Stimulated activated CD8-positive, alpha-beta memory T cell treated with anti-CD3 and anti-CD28 coated beads, Interleukin-4, amount 100 ng/mL, for 1 hour (primary cell): Measurements from ENCODE around the gene CDH13.

Source experiments
- DNase-seq, 2 donors: peaks; one replicate each; pipeline ENCODE4 v3.0.0-alpha.2; 2020; ENCODE audit warnings: low read depth in 2 of 2, low spot score in 1 of 2

The CDH13 gene

DNA sequence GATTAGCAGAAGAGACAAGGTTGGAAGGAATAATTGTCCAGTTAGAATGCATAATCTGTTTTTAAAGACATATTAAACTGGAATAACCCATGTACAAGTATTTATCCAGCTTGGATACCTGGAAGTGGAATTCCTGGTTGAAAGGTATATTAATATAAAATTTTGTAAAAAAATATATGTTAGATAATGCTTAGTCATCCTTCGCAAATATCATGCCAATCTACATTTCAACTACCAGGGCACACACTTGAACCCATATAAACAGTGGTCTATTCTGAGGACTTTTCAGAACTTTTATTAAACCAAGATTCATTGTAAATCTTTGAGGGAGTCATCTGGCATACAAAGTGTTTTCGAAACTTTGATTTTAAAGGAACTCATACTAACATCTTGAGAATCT, 911.9 kb downstream of the CDH13 start:
- no peak for DNase-seq

DNA sequence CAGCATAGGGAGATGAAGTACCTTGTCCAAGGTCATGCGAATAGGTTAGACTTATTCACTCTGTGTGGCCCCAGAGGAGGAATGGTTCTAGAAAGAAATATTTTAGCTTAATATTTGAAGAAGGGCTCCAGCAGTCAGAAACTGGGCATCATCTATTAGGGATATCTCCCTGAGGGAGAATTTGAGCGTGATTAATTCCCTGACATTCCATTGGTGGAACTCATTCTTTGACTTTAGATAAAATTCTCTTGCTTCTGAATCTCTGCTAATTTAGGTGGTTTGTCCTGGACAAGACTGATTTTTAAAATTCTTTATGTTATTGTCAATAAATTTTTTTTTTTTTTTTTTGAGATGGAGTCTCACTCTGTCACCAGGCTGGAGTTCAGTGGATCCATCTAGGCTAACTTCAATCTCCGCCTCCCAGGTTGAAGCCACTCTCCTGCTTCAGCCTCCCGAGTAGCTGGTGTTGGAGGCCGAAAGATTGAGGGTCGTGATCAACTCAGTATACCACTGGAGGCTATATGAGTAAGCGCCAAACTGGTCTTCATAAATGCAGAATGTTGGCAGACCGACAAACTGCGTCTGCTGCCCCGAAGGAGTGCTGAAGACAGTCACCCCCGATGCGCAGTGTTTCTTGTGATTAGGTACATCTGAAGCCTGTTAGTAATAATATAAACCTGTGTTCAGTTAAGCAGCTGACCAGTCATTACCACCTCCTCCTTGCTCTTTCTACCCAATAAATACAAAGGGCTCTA, 913.1 kb downstream of the CDH13 start:
- DNase-seq = no peak

DNA sequence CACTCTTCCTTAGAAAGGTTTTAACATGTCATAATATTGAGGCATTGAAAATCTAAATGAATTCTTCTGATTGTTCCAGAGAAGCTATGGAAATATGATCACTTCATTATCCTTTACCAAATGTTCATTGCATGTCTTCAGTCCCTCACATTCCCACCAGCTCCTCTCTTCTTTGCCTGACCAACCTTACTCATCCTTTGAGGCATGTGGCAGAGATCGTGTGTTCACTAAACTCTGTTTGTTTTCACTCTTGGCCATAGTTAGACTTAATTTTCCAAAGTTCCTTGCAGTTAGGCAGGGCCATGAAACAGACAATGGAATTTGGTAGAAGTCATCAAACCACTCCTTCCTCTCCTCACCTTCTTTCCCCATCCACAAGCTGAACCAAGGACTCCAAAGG, 914.5 kb downstream of the CDH13 start:
- no peak for DNase-seq

DNA sequence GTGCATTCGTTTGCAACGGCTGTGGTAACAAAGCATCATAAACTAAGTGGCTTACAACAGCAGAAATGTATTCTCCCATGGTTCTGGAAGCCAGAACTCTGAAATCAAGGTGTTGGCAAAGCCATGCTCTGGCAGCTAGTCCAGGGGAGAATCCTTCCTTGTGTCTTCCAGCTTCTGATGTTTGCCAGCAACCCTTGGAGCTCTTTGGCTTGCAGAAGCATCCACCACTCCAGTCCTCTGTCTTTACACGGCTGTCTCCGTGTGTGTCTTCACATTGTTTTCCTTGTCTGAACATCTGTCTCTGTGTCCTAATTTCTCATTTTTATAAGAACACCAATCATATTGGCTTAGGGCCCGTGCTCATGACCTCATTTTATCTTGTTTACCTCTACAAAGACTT, 915.7 kb downstream of the CDH13 start:
- no peak for DNase-seq

DNA sequence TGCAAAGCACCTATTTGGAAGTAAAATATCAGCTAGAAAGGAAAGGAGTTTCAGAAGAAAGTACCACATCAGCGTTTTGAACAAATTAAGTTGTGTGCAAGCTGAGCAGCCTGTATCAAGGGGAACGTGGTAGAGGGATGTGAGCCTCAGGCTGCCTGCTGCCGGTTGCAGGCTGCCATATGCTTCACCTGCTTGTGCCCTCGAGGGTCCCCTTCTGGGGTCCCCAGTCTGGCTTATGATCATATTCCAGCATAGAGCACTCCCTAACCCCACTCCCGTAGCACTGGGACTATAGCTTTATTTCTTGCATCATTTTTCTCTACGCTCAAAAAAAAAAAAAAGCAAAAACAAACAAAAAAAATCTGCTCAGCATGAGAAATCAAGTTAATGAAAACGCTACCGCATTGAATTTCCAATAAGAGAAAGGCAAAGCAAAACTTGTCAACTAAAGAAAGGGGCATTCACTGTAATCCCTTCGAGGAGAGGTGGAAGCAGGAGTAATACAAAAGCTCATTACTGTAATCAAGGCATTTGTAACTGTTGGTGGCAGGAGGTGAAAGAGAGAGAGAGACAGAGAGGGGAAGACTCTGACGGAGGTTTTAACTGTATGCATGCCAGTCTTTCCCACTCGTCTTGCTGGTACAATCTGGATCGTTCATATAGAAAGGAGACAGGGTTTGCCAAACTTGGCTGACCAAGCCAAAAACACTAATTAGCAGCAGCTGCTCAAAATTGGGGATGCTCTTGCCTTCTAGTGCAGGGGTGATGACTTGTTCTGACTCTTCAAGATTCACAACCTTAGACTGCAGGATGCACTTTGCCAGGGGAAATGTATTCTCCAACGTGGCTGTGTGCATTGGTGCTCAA, 922.8 kb downstream of the CDH13 start:
- no peak for DNase-seq

DNA sequence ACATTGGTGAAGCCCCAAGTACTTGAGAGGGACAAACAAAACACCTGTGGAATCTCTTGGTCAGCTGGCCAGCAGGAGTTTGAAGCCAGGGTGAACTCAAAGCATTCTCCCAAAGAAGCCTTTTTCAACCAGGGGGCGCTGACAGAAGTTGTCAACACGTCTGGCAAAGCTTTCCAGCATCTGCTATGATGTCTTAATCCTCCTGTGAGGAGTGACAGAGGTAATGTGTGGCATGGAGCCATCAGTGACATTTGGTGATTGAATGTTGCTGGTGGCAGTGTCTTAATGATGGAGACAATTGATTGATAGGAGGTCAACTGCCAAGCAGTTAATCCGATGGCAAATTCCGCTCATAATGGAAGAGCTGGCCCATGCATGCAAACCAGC, 923.4 kb downstream of the CDH13 start:
- no peak for DNase-seq

DNA sequence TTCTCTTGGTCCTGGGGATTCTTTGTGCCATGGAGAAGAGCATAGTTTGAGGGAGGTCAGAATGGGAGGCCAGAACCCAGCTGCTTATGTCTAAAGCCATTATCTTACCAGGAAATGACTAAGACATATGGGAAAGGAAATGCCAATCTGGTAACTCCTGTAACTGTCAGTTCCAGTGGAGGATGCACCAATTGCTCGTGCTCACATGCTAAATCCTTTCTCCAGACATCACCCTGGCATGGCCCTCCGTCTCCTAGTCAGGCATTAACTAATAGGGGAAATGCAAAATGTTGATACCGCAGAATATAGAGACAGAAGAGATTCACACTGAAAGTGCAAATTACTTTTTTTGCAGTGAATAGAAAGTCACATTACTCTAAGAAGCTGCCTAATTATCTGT, 925.5 kb downstream of the CDH13 start:
- DNase-seq = no peak

DNA sequence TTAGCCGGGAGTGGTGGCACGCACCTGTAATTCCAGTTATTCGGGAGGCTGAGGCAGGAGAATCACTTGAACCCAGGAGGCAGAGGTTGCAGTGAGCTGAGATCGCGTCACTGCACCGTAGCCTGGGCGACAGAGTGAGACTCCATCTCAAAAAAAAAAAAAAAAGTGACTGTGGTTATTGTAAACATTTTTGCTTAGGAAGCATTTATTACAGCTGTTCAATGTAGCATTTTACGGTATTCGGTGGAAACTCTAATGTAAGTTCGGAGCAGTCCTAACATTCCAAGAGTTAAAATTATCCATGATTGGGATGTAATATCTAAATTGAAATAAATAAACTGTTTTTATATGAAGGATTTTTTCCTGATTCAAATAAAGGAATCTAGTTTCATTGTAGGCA, 926.2 kb downstream of the CDH13 start:
- no peak for DNase-seq

DNA sequence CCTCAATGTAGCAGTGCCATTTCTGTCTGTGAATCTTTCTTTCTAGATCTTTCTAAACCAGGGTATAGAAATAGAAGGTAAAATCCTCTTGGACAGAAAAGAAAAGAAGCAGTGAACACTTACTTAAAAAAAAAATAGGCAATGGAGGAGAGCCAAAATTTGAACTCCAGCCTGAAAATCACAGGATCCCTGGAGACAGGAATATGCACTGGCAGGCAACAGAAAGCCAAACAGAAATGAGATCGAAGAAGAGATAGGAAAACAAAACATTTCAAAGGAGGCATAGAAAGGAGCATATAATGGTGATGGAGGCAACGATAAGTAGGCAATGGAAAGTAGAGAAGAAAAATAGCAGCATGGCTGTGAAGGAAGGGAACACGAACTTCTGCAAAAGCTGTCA, 927.3 kb downstream of the CDH13 start:
- DNase-seq = no peak

DNA sequence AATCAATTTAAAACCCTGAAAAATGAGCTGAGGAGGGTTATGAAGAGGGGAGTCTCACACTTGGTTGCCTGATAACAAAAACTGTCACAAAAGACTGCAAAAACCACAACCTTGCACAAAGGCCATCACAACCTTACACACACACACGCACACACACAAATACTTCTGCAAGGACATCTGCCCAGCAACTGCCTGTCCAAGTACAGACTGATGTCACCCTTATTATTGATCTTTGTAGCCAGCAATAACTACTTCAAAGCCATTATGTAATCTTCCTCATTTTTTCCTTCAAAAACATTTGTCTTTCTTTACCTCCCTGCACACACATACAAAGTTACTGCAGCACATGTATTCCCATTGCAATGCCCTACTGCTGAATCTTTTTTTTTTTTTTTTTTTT, 927.8 kb downstream of the CDH13 start:
- no peak for DNase-seq

DNA sequence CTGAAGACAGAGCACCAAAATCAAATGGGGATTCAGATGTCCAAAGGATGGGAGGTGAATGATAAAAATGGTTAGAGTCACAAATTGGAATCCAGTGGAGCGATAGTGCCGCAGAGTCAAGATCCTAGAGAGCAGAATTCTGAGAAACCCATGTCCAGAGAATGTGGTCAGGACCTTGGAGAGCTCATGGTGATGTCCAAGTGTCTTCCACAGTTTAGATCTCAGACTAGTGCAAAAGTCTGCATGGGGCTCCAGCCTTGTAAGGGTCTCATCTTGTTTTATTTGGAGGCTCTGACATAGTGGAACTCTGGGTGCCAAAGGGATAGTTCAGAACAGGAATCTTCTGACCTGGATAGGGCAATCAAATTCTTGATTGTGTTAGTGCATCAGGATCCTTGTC, 935.1 kb downstream of the CDH13 start:
- DNase-seq = no peak

DNA sequence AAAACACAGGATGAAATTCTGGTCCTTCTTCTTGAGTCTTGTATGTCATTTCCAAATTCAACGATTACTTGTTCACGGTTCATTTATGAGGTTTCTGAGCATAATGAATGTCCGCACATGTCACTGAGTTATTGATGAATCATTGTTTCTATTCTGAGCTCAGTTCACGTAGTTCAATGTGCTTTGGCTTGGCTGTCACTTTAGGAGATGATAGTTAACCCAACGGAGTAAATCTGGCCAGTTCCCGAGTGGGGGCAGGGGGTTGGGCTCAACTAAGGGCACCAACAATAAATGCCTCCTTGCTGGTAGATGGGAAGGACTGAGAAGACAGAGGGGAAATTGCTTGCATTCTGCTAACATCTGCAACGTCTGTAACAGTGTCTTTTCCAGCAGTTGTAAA, 941.6 kb downstream of the CDH13 start:
- no peak for DNase-seq

DNA sequence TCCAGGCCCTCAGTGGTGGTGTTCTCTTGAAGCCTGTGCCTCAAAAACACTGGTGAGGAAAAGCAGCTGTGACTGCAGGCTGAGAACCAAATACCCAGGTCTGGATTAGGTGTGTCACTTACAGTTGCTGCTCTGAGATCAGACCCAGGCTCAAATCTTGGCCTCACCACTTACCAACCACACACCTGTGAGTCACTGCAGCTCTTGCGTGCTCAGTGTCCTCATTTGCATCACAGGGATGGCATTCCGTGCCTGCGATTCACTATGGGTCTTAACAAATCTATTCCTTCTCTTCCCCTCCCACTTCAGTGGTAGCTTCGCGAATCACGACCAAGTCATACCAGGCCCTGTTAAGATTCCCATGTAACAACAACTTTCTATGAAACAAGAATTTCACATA, 947.6 kb downstream of the CDH13 start:
- no peak for DNase-seq

DNA sequence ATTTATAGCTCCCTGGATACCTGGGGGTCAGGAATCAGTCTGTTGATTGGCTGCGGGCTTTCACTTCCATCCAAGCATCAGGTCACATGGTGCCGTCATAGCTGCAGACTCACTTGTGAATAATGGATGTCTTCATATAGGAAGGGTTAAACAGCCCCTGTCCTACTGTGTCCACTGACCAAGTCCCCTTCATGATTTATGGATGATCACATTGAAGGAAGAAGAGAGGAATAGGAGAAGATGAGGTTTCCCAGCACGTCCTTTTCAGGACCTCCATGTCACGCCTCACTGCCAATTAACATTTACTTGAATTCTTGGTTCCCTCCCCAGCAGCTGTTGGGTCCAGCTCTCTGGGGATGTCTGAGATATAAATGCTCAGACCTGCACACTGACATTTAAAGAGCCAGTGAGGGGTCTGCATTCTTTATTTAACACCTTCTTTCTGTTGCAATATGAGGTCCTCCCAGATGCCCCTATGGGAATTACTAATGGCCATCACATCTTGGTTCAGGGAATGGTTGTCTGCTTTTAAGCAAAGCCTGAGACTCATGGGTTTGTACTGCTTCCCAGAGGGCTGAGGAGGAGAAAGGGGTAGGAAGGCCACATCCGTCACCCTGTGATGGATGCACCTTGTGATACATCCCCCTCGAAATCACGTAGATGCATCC, 950.4 kb downstream of the CDH13 start:
- no peak for DNase-seq

DNA sequence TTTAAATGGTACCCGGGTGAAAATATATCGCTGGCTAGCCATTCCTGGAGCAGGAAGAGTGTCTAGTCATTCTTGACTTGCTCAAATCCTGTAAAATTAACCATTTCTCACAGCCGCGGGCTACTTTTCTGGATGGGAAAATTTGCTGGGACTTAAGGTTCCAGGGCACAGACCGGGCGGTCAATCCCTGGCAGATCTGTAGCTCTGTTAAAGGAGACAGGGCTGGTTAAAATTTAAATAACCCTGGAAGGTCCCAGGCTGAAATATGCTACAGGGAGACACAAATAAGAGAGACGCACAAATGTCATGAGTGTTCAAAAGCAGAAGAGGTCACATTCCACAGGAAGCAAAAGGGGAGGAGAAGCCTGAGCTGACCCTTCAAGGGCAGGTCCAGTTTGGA, 951.4 kb downstream of the CDH13 start:
- DNase-seq = no peak

DNA sequence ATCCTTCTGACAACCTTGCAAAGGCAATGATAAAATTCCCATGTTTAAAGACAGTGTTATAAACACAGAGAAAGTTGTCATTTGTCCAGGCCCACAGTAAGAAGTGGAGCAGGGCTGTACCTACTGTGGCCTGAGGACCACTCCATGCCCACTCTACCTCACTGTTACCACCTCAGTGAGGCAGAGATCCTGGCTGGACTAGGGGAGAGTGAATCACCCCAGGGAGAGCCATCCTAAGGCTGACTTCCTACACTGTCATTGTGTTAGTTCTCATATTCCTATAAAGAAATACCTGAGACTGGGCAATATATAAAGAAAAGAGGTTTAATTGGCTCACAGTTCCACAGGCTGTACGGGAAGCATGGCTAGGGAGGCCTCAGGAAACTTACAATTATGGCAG, 952.3 kb downstream of the CDH13 start:
- DNase-seq = no peak

DNA sequence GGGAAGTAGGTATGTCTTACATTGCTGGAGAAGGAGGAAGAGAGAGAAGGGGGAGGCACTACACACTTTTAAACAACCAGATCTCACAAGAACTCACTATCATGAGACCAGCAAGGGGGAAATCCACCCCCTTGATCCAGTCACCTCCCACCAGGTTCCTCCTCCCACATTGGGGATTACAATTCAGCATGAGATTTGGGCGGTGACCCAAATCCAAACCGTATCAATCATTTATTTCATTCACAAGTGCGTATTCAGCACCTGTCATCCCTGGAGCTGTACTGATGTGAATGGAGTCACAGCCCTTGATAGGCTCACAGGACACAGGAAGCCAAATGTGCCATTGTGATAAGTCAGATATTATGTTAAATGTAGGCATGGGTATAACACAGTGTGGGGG, 952.7 kb downstream of the CDH13 start:
- no peak for DNase-seq

DNA sequence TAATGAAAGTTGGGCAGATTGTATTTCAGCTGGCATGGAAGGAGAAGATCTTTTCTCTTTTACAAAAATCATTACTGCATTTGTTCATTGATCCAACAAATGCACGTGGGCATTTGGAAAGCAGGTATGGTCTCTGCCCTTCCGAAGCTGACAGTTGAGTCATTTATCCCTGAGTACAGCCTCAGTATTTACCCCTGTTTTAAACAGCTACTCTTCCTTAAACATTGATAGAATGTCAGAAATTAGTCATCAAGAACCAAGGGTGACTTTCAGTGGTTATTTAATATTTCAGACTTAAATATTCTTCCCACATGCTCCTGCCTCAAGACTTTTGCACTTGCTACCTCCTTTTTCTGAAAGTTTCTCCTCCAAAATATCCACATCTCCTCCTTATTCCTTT, 954.3 kb downstream of the CDH13 start:
- no peak for DNase-seq

DNA sequence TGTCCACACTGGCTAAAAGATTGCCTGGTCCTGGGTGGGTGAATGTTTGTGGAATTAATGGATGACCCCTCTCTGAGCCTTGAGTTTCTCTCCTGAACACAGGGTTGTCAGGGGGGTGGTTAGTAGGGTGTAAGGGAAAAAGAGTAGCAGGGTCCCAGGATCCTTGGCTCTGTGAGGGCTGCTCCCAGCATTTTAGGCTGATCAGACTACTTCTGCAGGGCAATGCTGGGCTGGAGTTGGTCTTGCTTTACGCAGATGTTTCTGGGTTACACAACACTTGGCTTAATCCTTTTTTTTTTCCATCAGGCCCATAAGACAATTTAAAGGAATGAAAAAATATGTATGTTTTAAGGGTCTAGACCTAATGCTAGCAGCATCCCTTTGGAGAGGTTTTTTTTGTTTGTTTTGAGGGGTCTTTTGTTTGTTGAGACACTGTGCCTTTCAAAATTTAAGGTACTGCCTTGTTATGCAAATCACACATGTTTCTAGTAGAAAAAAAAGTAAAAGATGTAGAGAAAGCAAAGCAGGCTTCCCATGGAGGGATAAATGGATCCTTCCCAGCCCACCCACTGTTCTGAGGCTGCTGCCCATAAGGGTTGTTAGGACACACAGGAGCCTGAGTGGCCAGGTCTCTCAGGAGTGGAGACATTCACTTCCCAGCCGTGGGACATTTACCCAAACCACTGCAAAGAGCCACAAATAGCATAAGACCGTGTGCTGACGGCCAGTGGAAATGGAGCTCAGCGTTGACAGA, 955.4 kb downstream of the CDH13 start:
- no peak for DNase-seq

DNA sequence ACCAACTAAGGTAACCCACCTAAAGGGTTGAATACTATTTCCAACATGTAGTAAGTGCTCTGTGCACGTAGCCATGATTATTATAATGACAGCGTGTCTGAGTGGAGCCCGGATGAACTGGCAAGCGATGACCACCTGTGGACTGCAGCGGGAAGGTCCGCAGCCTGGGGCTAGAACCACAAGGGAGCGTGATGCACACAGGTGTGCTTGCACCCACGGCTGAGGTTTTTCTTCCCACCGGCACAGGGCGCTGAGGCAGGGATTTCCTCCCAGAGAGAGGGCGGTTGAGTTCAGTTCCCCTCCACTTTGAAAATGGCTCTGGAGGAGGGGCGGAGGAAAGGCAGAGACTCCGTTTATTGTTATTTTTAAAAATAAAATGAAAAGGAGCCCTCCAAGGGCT, 959.3 kb downstream of the CDH13 start:
- no peak for DNase-seq

DNA sequence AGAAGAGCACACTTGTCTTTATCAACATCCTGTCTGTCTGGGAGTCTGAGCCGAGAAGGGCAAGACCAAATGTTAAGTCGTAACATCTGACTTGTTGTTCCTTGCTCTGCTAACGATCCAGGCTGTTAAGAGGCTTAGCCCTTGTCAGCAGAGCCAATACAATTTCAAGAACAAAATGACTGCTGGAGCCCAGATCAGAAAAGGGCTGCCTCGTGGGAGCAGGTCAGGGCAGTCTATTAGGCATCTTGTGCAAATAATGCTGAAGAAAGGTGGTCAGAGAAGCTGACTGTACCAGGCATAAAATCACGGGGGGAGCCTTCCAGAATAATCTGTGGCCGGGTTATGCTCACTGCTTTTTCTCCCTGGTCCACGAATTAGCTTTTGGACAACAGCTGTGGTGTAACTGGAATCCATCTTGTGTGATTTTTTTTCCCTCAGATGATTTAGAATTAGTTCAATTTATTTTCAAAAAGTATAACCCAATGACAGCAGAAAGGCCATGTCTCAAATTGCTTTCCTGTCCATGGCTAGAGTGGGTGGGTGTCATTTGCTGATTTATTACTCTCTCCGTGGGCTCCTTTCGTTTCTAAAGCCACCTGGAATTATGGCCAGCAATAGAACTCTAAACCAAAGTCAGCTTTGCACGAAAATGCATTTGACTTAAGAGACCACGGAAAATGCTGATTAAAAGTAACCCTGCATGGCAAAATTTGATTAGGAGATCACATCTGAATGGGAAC, 959.9 kb downstream of the CDH13 start:
- no peak for DNase-seq
